Stimulated activated naive CD8-positive, alpha-beta T cell treated with anti-CD3 and anti-CD28 coated beads, Interleukin-15, Interleukin-2, amounts not matched to agents 100 U/mL and 50 U/mL, for 24 hours (primary cell): Measurements from ENCODE around the gene RPL11.
"Not testable (repeated sequence)": the region's sequence is repeated elsewhere in the genome, so short reads cannot be mapped to it uniquely, and the experiment has no call there.

ENCODE experiments used
- ATAC-seq: fragments of 150-1000 bp; cut with Tn5 transposase; one replicate; pipeline ENCODE4 v1.10.0; 2021
- DNase-seq: peaks from one replicate; pipeline ENCODE4 v3.0.0; 2021

RPL11 gene

DNA sequence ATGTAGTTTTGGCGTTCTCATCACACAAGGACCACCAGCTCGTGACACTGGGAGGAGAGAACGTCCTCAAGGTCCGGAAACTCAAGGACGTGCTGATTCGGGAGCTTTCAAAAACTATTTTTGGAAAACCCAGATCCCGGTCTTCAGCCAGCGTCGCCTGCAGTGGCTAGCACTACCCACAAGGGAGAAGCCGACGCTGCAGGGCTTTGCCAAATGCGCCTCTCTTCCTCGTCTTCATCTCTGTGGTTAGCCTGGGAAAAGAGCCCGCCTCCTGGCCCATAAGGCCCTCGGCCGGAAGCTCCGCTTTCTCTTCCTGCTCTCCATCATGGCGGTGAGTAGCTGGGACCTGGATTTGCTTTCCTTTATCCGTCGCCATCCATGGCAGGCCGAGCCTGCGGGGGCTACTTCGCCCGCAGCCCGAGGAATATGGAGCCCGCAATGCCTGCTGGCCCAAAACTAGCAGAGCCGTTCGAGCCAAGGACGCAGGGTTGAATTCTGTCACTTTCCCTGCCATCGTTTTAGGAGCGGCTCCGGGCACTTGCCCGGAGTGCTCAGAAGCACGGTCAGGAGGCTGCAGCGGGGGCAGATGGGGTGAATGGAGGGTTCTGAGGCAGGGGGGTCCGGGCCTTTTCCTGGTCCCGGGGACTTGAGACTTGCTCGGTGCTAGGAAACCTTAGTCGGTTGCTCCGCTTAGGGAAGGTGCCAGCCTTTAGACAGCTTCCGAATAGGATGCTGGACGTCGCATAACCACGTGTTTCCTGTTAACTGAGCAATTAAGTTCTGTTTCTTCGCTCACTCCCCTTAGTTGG, at the start of gene RPL11:
Gene RPL11 (plus strand): TSS at position 308 of the 809 bp plus-strand sequence. CDS start 18 bp downstream, at position 326.
- peak; percentile 86 for DNase-seq
- ATAC-seq = peak; percentile 99

DNA sequence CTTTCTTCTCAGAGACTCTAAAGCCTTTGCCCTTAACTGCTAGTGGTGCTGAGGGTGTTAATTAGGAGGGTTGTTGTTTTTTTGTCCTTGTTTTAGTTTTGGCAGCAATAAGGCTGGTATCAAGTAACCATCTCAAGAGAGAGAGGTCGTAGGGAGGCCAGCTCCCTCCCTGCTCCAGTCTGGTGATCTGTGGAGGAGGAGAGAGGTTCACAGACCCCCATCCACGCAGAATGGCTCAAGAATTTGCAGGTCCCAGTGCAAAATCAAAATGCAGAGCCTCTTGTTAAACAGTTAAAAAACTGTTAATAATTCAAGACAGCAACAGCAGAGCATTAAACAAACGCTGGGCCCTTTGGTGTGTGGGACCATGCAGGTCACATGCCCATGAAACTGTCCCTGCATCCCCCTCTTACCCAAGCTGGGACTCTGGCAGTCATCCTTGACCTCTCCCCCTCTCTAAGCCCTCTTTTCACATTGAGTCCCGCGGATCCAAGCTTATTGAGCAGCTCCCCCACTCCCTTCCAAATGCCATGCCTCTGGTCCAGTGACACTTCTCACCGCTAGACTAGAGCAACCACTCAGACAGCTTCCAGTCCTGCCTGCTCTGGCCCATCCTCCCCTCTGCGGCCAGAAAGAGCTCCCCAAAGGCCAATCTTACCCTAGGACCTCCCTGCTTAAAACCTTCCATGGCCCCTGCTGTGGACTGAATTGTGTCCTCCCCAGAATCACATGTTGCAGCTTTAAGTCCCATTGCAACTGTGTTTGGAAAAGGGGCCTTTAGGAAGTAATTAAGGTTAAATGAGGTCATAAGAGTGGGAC, 47.7 kb upstream of the RPL11 start:
- no peak for DNase-seq
- no peak for ATAC-seq

DNA sequence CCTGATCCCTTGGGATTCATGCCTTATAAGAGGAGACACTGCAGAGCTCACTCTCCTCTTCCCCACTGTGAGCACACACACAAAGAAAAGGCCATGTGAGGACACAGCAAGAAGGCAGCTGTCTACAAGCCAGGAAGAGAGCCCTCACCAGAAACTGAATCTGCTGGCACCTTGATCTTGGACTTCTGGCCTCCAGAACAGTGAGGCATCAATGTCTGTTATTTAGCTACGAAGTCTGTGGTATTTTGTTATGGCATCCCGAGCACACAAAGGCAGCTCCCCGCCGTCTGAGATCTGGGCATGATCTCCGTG, 47.1 kb upstream of the RPL11 start:
- DNase-seq = no peak

DNA sequence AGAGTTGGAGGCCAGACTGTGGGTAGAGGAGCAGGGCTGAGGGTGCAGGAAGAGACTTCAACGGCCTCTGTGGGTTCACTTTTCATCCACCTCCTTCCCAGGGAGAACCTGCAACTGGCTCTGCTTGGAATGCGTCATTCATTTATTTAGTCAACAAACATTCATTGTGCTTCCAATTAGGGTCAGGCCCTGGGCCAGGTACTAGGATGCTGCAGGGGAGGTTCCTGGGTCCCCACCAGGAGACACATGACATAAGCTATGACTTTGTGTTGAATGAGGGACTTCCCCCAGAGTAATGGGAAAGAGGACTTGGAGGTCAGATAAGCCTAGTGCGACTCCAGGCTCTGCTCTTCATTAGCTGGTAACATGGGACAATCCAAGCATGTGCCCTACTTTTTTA, 46.3 kb upstream of the RPL11 start:
- ATAC-seq = no peak

More for the DNA sequence above, 47.1 kb upstream of the RPL11 start:
- ATAC-seq = no peak

DNA sequence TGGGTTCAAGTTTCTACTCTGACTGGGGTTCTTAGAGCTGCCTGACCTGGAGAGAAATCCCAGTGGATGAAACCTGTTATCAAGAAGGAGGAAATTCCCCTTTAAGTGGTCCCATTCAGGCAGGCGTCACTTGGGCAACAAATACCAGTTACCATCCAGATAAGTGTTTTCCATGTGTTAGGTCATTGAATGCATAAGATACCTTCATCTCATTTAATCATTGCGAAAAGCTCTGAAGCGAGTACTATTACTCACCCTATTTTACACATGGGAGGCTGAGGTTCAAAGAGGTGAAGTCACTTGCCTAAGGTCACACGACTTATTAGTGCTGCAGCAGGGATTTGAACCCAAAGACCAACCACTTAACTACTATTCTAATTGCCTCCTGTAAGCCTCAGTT, 45.5 kb upstream of the RPL11 start:
- DNase-seq (no peak), ATAC-seq (no peak)

More for the DNA sequence above, 46.3 kb upstream of the RPL11 start:
- DNase-seq = no peak

DNA sequence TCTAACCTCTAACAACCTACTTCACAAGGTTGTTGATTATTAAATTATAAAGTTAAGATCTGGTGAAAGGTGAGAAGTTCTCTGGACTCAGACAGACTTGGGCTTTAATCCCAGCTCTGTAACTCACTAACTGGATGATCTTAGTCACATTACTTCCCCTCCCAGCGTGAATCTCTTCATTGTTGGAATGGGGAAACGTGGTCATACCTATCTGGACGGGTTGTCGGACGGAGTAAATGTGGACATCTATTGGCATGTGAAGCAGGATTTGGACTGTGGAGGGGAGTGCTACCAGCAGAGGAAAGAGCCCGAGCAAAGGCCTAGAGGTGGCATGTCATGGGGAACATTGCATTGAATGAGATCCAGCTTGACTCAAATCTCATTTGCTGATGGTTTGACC, 45.1 kb upstream of the RPL11 start:
- no peak for ATAC-seq
- no peak for DNase-seq

DNA sequence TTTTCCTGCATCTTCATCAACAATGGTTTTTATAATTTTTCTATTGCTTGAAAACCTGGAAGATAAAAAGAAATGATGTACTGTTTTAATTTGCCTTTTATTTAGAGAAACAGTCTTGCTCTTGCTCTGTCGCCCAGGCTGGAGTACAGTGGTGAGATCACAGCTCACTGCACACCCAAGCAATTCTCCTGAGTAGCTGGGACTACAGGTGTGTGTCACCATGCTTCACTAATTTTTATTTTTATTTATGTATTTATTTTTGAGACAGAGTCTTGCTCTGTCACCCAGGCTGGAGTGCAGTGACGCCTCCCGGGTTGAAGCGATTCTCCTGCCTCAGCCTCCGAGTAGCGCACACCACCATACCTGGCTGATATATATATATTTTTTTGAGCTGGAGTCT, 43.0 kb upstream of the RPL11 start:
- DNase-seq = no peak
- no peak for ATAC-seq

DNA sequence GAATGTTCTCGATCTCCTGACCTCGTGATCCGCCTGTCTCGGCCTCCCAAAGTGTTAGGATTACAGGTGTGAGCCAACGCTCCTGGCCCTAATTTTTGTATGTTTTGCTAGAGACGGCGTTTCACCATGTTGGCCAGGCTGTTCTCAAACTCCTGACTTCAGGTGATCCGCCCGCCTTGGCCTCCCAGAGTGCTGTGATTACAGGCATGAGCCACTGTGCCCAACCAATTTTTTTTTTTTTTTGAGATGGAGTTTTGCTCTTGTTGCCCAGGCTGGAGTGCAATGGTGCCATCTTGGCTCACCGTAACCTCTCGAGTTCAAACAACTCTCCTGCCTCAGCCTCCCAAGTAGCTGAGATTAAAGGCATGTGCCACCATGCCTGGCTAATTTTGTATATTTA, 42.4 kb upstream of the RPL11 start:
- ATAC-seq, DNase-seq: not testable (repeated sequence)

DNA sequence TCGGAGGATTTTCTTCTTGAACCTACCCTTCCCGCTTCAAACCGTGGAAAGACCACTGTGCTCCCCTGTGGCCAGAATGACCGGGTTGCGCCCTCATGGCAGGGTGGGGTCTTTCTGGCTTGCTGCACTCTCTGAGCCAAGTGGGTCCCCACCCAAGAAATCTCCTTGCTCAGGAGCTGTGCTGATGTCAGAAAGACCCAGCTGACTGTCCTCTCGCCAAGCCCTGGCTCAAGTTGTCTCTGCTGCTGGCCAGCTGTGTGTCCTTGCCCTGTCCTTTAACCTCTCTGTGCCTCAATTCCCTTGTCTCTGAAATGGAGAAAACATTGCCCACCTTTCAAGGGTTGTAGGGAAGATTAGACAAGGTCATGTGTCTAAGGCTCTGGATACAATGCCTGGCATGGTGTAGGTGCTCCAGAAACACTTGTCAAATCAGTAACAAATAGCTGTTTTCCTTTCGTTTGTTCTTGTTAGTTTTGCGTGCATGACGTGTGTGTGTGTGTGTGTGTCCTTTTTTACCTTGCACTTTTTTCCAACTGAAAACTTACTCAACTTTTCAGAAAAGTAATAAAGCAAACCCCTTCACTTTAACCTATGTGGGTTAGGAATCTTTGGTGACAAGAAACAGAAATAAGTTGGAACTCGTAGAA, 41.1 kb upstream of the RPL11 start:
- ATAC-seq (no peak), DNase-seq (no peak)

DNA sequence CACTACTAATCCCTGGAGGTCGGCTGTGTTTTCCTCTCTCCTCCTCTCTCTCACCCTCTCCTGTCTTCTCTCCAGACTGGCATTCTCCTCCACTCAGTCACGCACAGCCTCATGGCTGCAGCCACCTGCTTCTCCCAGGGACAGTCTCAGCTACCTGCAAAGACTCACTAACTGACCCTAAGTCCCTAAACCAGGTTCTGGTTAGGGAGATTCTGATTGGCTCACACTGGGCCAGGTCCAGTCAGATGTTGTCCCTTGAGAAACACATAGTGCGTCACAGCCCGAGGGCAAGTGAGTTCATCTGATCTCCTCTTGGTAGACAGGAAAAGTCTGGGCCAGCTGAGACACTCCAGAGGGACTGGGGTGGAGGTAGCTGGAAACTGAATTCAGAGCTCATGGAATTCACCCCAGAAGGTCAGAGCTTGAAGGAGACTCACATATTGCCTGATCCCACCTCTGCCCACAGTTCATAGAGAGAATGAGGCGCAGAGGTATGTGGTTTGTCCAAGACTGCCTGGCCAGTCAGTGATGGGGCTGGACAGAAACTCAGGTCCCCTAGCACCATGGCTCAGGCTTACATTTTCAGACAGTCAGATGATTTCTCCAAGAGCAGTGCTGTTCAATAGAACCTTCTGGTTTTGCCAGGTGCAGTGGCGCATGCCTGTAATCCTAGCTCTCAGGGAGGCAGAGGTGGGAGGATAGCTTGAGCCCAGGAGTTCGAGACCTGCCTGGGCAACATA, 40.4 kb upstream of the RPL11 start:
- no peak for ATAC-seq
- DNase-seq = no peak

DNA sequence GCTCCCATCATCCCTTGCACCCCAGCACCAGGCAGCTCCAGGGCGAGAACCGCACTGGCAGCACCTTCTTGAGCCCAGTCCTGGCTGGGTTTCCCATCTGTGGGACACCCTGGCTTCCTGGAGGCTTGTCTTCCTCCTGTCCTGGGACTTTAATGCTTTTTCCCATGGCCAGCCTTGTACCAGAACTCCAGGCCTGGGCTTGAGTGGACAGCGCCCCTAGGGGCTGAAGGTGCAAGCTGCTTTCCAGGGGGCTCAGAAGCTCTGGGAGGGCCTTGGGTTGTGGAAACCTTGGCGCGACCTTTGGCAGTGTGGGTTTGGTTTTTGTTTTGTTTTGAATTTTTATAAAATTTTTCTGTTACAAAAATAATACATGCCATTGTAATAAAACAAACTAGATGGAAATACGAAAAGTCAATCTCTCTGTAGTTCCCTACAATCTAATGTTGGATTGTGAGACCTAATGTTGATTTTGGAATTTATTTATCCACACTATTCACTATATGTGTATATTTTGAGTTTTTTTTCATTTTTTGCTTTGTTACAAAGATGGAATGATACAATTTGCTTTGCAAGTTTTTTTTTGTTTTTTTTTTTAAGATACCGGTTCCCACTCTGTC, 33.8 kb upstream of the RPL11 start:
- peak; percentile 87 for ATAC-seq
- DNase-seq = peak; percentile 74

DNA sequence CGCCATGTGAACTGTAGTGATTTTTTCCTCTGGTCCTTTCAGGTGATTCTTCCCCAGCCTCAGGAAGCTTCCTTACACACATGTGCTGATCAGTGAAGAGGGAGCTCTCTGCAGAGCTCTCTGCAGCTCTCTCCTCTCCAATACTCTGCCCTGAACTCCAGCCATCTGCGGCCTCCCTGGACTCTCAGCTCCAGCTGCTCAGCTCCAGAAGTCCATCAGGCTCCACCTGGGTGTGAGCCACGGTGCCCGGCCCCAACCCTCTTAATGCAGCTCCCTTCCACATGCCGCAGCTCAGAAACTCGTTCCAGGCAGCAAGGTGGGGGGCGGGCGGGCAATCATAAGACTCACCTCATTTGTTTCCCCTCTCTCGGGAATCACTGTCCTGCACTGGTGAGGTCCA, 30.9 kb upstream of the RPL11 start:
- ATAC-seq = no peak

DNA sequence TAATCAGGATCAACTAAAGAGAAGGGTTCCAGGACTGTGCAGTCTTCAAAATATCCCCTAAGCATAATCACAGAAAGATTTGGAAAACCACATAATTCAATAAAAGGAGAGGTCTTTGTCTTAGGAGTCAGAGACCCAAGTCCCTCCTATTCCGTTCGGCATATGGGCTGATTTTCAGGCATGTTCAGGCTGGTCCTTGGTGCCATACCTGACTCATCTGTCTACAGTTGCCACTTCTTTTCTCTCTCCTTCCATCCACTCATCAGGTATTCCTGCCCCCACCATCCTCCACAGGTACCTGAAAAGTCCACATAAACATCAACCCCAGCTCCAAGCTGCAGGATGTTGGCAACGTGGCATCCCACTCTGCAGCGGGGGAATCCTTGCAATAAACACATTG, 29.7 kb upstream of the RPL11 start:
- ATAC-seq (no peak), DNase-seq (no peak)

More for the DNA sequence above, 30.9 kb upstream of the RPL11 start:
- DNase-seq = no peak

DNA sequence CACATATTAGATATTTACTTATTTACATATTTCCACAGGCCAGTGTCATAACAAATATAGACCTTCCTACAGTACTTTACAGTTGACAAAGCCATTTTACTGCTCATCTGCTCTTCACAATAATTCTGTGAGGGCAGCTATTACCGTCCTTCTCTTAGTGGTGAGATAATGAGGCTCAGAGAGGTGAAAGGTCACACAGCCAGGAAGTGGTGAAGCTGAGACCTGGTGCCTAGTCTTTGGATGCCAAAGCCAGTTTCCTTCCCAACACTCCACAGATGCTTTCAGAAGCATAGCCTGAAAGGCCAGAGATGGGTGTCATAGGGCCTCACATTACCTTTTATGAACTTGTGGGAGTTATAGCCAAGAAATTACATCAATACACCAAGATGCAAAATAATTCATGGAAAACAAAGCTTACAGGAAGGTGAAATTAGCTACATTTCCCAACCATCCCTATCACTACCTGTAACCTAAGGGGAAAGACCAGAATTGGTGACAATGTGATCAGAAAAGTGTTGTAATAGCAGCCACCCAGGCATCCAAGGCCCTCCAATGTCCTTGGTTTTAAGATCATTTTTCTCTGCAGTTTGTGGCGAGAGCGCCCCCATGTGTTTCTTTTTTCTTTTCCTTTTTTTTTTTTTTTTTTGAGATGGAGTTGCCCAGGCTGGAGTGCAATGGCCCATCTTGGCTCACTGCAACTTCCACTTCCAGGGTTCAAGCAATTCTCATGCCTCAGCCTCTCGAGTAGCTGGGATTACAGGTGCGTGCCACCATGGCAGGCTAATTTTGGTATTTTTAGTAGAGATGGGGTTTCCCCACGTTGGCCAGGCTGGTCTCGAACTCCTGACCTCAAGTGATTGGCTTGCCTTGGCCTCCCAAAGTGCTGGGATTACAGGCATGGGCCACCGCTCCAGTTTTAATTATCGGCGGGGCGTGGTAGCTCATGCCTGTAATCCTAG, 26.5 kb upstream of the RPL11 start:
- ATAC-seq = no peak
- peak; percentile 26 for DNase-seq

DNA sequence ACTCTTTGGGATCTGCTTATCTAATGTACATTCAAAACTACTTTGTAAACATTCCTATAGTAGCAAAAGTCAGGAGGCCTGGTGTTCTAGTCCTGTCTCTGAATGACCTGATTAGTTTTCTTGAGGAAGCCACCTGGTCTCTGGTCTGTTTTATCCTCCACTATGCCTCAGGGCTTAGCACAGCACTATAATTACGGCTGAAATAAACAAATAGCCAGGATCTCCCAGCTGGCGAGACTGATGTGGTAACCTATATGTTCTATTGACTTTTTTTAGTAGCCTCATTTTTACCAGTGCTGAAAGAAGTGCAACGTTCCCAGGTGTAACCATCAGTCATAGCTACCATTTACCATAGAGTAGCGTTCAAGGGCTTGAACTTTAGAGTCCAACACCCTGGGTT, 24.2 kb upstream of the RPL11 start:
- ATAC-seq = no peak
- DNase-seq = no peak

DNA sequence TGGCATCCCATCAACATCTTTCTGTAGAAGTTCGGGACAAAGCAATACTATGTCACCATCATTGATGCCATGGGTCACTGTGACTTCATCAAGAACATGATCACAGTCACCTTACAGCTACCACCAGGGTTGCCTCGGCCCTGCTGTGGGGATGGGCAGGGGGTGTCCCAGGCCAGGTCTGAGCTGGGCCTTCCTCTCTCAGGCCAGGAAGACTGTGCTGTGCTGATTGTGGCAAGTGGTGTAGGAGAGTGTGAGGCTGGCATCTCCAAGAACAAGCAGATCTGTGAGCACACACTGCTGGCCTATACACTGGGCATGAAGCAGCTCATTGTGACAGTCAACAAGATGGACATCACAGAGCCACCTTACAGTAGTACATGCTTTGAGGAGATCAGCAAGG, 20.9 kb upstream of the RPL11 start:
- no peak for ATAC-seq
- no peak for DNase-seq

DNA sequence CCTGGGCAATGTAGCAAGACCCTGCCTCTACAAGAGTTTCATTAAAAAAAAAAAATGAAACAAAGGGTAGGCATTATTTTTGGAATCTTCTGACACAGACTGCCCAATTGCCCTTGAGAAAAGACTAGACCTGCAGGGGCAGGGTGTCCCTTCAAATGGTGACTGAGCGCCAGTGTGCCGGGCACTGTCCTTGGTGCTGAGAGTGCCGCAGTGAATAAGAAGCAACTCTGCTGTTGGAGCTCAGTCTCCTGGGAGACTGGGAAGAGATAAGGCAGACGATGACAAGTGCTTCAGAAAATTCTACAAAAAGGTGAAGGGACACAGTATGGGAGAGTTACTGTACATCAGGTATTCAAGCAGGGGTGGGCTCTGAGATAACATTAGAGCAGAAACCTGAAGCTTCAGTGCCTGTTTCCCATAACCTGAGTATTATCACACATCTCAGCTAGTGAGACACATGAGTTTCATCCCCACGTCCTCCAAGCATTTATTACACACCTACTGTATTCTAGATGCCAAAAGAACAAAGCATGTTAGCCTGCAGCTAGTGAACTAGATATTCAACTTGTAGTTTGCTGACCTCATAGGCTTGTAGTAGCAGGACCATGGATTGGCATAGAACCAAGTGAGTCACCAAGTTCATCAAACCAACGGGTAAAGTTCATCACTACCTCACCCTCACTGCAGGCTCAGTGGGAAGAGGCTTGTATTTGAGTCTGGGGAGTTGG, 18.4 kb upstream of the RPL11 start:
- ATAC-seq (no peak), DNase-seq (peak; percentile 32)

DNA sequence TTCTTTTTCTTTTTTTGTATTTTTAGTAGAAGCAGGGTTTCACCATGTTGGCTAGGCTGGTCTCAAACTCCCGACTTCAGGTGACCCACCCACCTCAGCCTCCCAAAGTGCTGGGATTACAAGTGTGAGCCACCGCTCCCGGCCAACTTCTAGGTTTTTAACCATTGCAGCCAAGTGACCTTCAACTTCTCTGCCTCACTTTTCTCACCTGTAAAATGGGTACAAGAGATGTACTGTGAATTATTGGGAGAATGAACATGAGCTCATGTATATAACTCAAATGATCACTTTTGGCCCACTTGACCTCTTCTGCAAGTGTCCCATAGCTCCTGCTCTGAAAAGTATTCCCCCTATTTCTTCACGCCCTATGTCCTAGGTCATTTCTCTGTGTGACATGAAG, 11.8 kb upstream of the RPL11 start:
- ATAC-seq (no peak), DNase-seq (no peak)

DNA sequence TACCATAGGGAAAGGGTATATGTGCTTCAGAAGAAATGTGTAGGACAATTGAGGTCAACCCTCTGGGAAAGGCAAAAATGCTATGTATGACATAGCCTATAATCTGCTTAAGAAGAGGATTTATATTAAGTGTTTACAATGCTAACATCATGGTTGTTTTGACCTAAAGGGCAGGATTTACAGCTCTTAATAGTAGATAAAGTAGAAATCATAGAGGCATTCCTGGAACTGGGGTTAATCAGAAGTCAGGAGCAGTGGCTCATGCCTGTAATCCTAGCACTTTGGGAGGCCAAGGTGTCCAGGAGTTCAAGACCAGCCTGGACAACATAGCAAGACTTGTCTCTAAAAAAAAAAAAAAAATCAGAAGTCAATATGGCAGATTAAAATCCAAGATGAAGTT, 8.7 kb upstream of the RPL11 start:
- no peak for ATAC-seq
- DNase-seq = no peak

DNA sequence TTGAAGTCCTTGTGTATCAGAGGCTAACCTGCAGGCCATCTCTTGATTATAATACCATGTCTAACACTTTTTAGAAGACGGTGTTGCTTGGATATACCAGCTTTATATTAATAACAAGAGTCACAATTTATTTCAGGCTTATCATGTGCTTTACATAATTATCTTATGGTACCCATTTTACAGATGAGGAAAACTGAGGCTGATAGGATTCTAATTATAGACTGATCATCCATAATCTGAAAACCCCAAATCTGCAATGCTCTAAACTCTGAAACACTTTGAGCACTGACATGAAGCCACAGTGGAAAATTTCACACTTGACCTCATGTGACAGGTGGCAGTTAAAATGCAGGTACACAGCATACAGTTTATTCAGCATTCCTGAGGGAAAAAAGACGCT, 7.2 kb upstream of the RPL11 start:
- DNase-seq = no peak

More for the DNA sequence above, 7.2 kb upstream of the RPL11 start:
- no peak for ATAC-seq
